ENCODE measurements around the gene PCDH11Y.
"Not testable (repeated sequence)": the region's sequence is repeated elsewhere in the genome, so short reads cannot be mapped to it uniquely, and the experiment has no call there.

The PCDH11Y gene

DNA sequence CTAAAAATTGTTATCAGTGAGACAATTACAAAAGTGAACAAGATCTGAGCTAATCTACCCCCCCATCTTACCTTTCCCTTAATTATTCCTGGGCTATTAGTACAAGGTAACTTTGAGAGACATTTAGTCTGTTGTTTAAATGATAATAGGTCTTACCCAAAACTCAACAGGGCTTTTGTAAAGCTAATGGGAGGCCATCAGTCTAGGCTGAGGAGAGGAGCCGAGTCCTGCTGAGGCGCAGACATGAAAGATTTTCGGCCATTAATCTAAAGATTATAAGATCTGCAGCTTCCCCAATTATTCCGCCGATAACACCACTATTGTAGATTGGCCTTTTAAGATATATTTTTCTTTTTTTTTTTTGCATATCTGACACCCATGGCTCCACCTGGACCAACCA lies 708.6 kb downstream of the PCDH11Y start:
- not testable (repeated sequence) for H3K9me3 Mint-ChIP-seq; H3K4me1 Mint-ChIP-seq; H3K36me3 Mint-ChIP-seq (ENCODE audit: low read depth); H3K27me3 Mint-ChIP-seq (ENCODE audit: low read depth); H3K4me3 Mint-ChIP-seq; H3K27ac Mint-ChIP-seq

DNA sequence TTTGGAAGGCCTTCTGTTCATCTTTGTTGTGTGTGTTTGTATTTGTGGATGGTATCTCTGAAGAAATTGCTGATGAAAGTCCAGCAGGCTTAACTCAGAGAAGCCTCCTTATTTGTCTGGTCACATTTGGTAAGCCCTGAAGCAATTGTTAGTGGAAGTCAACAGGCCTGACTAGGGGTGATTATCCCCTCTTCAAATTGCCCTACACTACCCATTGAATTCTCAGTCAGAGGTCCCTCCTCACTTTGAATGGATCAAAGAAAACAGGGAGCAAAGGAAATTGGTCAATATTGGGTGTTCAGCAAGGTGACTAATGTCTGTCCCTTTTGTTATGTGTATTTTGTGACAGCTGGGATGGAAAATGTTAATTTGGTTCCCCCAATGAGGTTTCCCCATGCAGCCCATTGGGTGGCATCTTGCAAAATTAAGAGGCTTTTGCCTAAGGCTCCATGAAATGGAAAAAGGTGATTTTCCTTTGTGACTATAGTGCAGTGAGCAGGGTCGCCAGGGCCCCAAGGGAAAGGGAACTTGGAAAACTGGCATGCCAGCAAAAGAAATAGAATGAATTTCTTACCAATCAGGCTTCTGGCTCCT lies 709.8 kb downstream of the PCDH11Y start:
- H3K27ac Mint-ChIP-seq; H3K36me3 Mint-ChIP-seq (ENCODE audit: low read depth); H3K27me3 Mint-ChIP-seq (ENCODE audit: low read depth); H3K4me3 Mint-ChIP-seq; H3K4me1 Mint-ChIP-seq; H3K9me3 Mint-ChIP-seq: not testable (repeated sequence)

DNA sequence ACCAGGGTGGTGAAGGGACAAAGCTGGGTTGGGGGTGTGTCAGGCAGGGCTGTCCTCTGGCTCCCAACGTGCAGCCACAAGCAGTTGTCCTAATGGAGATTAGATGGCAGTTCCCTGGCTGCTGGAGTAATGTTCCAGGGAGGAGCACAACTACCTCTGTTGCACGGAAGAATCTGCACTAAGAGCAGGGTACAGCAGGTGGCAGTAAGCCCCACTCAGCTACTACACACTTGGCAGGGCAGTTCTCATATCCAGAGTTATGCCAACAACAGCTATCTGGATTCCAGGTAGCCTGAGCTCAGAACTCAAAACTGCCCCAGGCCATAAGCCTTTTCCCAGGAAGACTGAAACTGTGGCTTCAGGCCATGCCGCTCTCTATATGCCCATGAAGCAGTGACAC lies 761.3 kb downstream of the PCDH11Y start:
- not testable (repeated sequence) for H3K4me3 Mint-ChIP-seq; H3K27ac Mint-ChIP-seq; H3K27me3 Mint-ChIP-seq (ENCODE audit: low read depth); H3K36me3 Mint-ChIP-seq (ENCODE audit: low read depth); H3K4me1 Mint-ChIP-seq; H3K9me3 Mint-ChIP-seq

- H3K27ac Mint-ChIP-seq; H3K36me3 Mint-ChIP-seq (ENCODE audit: low read depth); H3K9me3 Mint-ChIP-seq; H3K27me3 Mint-ChIP-seq (ENCODE audit: low read depth); H3K4me1 Mint-ChIP-seq; H3K4me3 Mint-ChIP-seq: not testable (repeated sequence)
Measured at GRCh38 chrY:5776485-5776884, 776.4 kb downstream of the PCDH11Y start.
